ENCODE measurements around the gene LYRM7.

DNA sequence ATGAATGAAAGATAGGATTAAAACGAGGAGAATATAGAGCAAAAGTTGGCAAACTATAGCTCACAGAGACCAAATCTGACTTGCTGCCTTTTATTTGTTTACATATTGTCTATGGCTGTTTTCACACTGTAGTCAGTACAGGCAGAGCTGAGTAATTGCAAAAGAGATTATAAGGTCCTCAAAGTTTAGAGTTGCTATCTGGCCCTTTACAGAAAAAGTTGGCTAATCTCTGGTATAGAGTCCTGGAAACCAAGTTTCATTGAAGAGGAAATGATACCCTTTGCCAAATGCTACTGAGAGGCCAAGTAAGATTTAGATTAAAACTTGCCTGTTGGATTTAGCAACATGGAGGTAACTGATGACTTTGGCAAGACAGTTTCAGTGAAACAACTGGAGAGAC, 36.0 kb downstream of the LYRM7 start:
- no peak for TF ChIP-seq CTCF (conservative IDR thresholded peaks at IDR 0.05; ENCODE audit: low read depth, low read length)
- TF ChIP-seq EZH2 (IDR thresholded peaks at IDR 0.05; ENCODE audit: low read length, unreplicated experiment): no peak

All from PC-3 (cell line).